GM10266 (cell line): ENCODE data around the gene PIP4P1.

Experiments used
- DNase-seq: peaks from one replicate; pipeline ENCODE4 v3.0.0; 2012; ENCODE audit errors: extremely low spot score
- TF ChIP-seq, protein P1 (sequence below): IDR thresholded peaks from 2 replicates; pipeline ENCODE4 v1.5.1; 2012; ENCODE audit warnings: mild to moderate bottlenecking, low read depth; ENCODE audit not compliant: control insufficient read depth, insufficient read depth; ENCODE audit errors: missing control alignments

PIP4P1 gene

DNA sequence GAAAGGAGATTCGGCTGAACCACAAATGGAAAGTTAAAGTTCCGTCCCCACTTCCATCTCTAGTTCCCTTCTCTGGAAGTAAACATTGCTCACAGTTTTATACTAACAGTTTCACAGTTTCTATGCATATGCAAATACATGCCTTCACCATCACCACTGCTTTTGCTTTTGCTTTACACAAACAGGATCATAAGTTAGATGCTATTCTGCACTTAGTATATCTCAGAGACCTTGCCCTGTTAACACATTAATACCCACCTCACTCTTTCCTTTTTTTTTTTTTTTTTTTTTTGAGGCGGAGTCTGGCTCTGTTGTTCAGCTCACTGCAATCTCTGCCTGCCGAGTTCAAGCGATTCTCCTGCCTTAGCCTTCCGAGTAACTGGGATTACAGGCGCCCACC is 48.8 kb downstream of the PIP4P1 start:
- DNase-seq, result peak; percentile 47
- TF ChIP-seq, protein P1, sequence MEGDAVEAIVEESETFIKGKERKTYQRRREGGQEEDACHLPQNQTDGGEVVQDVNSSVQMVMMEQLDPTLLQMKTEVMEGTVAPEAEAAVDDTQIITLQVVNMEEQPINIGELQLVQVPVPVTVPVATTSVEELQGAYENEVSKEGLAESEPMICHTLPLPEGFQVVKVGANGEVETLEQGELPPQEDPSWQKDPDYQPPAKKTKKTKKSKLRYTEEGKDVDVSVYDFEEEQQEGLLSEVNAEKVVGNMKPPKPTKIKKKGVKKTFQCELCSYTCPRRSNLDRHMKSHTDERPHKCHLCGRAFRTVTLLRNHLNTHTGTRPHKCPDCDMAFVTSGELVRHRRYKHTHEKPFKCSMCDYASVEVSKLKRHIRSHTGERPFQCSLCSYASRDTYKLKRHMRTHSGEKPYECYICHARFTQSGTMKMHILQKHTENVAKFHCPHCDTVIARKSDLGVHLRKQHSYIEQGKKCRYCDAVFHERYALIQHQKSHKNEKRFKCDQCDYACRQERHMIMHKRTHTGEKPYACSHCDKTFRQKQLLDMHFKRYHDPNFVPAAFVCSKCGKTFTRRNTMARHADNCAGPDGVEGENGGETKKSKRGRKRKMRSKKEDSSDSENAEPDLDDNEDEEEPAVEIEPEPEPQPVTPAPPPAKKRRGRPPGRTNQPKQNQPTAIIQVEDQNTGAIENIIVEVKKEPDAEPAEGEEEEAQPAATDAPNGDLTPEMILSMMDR, result no peak

DNA sequence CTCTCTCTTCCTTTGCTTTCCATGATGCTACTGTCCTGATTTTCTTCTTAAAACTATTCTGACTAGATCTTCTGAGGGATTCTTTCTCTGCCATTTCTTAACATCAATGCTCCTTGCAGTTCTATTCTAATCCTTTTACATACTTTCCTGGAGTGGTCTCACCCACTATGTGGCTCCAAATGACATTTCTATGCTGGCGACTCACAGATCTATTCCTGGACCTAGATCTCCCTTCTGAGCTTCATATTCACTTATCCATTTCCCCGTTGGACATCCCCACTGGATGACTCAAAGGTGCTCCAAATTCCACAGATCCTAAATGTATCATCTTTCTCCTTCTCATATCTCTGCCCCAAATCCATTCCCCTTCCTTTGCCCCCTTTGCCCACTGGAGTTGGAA is 52.0 kb downstream of the PIP4P1 start:
- TF ChIP-seq, protein P1, result no peak
- DNase-seq, result no peak
